Neural cell (in vitro differentiated cells): ENCODE data around the gene PTRH2.

Source experiments
- CTCF ChIP-seq: fragments of 450-650 bp; IDR thresholded peaks from 2 replicates; pipeline ENCODE4 v1.5.1; 2014; ENCODE audit warnings: antibody characterized with exemption, mild to moderate bottlenecking, moderate library complexity; ENCODE audit not compliant: poor library complexity, severe bottlenecking
- EP300 ChIP-seq: fragments of 450-650 bp; conservative IDR thresholded peaks from 2 replicates; pipeline ENCODE4 v1.6.1; 2014; ENCODE audit warnings: antibody characterized with exemption, mild to moderate bottlenecking, moderate library complexity; ENCODE audit not compliant: poor library complexity, severe bottlenecking
- POLR2AphosphoS5 ChIP-seq: IDR thresholded peaks from 2 replicates; pipeline ENCODE4 v1.6.1; 2012
- RAD21 ChIP-seq: fragments of 450-650 bp; conservative IDR thresholded peaks from 2 replicates; pipeline ENCODE4 v1.6.1; 2014; ENCODE audit warnings: antibody characterized with exemption, mild to moderate bottlenecking, moderate library complexity
- TAF1 ChIP-seq: IDR thresholded peaks from 2 replicates; pipeline ENCODE4 v1.6.1; 2012; ENCODE audit warnings: low read depth

GRCh38 chr17:59752922-59753321 lies 45.7 kb upstream of the PTRH2 start:
- TF ChIP-seq EP300 (no peak), CTCF (no peak), RAD21 (no peak), POLR2AphosphoS5 (no peak), TAF1 (no peak)
